GM21447 (cell line): ENCODE results near the gene WBP11.
A peak's percentile ranks its signal among the peaks of the same experiment; 100 is the strongest.
"Not testable (repeated sequence)": the region's sequence is repeated elsewhere in the genome, so short reads cannot be mapped to it uniquely, and the experiment has no call there.

Experiments
- ATAC-seq: cut with Tn5 transposase; IDR thresholded peaks from one replicate; pipeline ENCODE4 v1.9.1; 2021; ENCODE audit not compliant: unreplicated experiment

WBP11 gene

GRCh38 chr12:14773685-14774073, 29.6 kb downstream of the WBP11 start:
- peak; percentile 3 for ATAC-seq

DNA sequence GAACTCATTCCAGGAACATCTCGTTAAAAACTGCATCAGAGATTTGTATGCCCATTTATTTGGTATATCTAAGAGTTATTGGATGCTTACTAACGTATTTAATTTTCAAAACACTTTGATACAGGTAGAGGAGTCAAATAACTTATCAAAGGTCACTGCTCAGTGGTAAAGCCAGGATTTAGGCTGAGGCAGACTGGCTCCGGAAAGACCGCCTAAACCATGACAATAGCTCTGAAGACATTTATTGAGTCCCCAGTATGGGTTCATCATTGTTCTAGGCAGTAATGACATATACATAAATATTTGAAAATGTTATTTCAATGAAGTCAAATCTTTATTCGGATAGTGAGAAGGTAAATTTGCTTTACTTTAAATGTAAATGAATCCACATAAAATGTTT, 30.3 kb downstream of the WBP11 start:
- ATAC-seq: no peak

- no peak for ATAC-seq
These were observed 31.6 kb downstream of the WBP11 start for GRCh38 chr12:14771651-14772137.

DNA sequence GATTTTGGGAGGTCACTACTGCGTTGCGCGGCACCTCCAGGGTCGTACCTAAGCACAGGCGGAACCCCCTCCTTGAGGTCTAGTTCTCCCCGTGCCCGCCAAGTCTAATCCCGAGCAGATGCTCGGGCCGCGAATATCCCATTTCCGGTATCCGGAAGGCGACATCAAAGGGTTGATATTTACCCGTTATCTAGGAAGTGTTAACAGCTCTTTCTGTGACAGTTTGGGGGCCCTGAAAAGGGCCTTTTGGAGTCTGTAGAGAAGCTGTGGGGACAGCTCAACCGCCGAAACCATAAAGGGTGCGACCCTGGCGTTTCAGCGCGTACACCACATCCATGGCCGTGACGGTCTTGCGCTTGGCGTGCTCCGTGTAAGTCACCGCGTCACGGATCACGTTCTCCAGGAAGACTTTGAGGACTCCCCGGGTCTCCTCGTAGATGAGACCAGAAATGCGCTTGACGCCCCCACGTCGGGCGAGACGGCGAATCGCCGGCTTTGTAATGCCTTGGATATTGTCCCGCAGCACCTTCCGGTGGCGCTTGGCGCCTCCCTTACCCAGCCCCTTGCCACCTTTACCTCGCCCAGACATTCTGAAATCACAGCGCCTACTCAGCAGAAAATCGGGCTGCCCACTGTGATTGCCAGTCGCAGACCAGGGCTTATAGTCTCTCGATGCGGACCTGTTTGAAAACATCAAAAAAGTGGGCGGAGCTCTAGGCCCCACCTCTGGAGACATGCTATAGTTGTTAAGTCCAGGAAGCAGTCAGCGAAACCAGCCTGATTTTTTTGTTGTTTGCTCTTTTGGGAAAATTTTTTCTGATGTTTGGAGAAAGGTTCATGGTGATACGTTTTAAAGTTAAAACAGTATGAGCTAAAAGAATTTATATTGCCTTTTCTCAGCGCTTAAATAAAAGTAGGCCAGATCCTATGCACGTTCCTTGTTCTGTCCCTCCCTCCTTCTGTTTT, 32.5 kb downstream of the WBP11 start:
- ATAC-seq: peak; percentile 23

DNA sequence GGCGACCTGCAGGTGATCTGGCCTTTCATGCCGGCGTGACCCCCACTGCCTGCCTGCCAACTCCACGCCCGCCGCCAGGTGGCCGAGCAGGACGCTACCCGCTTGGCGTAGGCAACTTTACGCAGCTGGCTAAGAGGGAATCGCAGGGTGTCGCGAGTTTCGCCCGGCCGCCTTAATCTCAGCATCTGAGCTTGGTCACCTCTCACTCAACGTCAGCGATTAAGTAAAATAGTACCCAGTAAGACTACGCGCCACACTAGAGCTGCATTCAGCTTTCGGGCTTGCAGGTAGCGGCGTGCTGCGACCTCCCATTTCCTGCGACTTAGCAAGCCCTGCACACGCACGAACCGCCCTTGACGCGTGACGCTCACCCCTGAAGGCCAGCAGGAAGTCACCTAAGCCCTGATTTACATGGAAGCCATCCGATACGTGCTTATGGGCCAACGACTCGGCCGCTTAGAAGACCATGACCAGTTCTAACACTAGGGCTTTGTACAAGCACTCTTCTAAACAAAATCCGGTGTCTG, 33.2 kb downstream of the WBP11 start:
- ATAC-seq: peak; percentile 38

DNA sequence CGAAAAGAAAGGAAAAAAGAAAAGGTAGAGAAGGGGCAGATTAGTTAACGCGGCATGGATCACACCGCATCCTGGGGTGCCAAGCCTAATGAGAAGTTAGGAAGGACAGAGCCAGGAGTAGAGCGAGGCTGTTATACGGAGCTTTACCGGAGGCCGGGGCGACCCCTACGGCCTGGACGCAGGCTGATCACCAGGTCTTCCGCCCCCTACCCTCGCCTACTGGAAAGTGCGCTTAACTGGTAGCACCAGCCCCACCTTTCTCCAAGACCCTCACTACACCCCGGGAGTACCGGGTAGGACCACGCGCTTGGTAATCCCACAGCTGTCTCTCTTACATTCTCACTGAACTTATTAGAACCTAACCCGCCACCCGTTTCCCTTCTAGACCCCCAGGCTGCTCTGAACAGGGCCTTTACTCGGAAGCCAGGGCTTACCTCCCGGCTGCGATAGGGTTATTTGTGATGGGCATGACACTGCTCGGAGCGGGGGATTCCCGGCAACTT, 33.8 kb downstream of the WBP11 start:
- ATAC-seq: peak; percentile 4

GRCh38 chr12:14768823-14769405, 34.4 kb downstream of the WBP11 start:
- ATAC-seq: no peak

DNA sequence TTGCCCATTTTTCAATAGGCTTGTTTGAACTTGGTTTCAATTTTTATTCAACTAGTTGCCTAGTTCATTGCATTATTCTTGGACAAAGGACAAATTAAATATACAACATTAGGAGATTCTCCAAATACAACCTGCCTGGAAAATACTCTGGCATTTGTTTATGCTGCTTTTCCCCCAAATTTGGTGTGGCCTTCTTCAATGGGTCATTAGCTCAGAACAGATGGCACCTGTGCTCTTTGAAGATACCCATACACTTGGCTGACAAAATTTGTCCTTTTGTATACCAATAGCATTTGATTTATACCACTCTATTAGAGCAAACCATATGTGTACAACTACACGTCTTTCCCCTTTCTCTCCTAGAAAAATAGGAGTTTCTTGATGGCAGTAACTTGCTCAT, 35.7 kb downstream of the WBP11 start:
- ATAC-seq: no peak

- no peak for ATAC-seq
These were observed 36.5 kb downstream of the WBP11 start for GRCh38 chr12:14766649-14767215.

DNA sequence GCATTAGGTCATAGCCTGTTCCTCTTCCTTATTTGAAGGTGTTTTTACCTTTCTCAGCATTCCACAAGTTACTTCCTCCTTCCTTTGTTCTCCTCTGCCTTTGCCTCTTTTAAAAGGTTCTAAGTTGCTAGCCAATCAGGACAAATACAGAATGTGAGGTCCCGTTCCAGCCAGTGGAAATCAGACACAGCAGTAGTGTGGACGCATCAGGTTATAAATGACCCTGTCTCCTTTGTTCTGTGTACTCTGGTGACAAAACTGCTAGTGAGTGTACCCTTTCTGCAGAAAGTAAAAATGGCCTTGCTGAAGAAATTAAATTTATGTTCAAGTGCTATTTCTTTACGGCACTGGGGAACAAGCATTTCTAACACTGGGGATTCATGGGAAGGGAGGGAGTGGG, 37.3 kb downstream of the WBP11 start:
- not testable (repeated sequence) for ATAC-seq

DNA sequence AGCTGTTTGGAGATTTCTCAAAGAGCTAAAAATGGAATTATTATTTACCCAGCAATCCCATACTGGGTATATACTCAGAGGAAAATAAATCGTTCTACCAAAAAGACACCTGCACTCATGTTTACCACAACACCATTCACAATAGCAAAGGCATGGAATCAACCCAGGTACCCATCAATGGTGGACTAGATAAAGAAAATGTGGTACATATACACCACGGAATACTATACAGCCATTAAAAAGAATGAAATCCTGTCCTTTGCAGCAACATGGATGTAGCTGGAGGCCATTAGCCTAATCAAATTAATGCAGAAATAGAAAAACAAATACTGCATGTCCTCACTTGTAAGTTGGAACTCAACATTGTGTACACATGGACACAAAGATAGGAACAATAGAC, 37.9 kb downstream of the WBP11 start:
- no peak for ATAC-seq

DNA sequence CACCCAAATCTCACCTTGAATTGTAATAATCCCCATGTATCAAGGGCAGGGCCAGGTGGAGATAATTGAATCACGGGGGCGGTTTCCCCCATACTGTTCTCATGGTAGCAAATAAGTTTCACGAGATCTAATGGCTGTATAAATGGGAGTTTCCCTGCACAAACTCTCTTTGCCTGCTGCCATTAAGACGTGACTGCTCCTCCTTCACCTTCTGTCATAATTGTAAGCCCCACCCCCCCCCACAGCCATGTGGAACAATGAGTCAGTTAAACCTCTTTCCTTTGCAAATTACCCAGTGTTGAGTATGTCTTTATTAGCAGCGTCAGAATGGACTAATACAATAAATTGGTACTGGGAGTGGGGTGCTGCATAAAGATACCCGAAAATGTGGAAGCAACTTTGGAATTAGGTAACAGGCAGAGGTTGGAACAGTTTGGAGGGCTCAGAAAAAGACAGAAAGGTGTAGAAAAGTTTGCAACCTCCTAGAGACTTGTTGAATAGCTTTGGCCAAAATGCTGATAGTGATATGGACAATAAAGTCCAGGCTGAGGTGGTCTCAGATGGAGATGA, 43.5 kb downstream of the WBP11 start:
- ATAC-seq: not testable (repeated sequence)

GRCh38 chr12:14756334-14757143, 46.7 kb downstream of the WBP11 start:
- ATAC-seq: no peak

DNA sequence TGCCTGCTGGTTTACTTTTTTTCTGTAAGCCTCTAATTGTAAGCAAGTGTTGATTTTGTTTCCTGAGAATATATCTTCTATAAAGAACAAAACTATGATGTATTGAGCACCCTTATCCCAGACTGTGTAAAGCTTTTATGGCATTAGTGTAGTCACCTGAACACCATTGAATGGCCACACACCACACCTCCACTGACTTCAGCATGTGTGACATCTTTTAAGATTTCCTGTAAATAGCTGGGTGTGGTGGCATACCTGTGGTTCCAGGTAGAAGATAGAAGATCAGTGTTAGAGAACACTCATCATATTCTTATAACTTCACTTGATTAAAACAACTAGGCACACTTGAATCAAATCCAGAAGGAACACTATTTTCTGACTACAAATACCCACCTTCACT, 51.3 kb downstream of the WBP11 start:
- no peak for ATAC-seq

GRCh38 chr12:14743061-14743460, 60.2 kb downstream of the WBP11 start:
- ATAC-seq: no peak

- ATAC-seq: no peak
These were observed 61.3 kb downstream of the WBP11 start for GRCh38 chr12:14741942-14742341.

GRCh38 chr12:14741153-14741552, 62.1 kb downstream of the WBP11 start:
- no peak for ATAC-seq

DNA sequence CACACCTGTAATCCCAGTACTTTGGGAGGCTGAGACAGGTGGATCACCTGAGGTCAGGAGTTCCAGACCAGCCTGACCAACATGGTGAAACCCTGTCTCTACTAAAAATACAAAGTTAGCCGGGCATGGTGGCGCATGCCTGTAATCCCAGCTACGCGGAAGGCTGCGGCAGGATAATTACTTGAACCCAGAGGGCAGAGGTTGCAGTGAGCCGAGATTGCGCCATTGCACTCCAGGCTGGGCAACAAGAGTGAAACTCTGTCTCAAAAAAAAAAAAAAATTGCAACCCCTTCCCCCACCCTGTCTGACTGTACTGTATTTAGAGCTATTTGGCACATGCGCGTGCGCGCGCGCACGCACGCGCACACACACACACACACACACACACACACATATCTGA, 66.8 kb downstream of the WBP11 start:
- not testable (repeated sequence) for ATAC-seq
